ENCODE measurements around the gene CTNNA3.

CTNNA3 gene

GRCh38 chr10:66180021-66180420 is 1516.0 kb downstream of the CTNNA3 start:
- Histone ChIP-seq H3K9me3 (ENCODE audit: severe bottlenecking) (no peaks in the 10 kb centered on the region), H3K27me3 (ENCODE audit: insufficient read depth, poor library complexity, severe bottlenecking) (no peaks in the 10 kb centered on the region), H3K4me1 (ENCODE audit: insufficient read depth, poor library complexity, severe bottlenecking) (no peaks in the 10 kb centered on the region), H3K36me3 (ENCODE audit: low read depth) (no peaks in the 10 kb centered on the region), H3K27ac (ENCODE audit: poor library complexity, severe bottlenecking) (no peak overlapping the region), H3K4me3 (ENCODE audit: severe bottlenecking) (no peak overlapping the region)
- TF ChIP-seq CTCF (IDR thresholded peaks at IDR 0.05; ENCODE audit: poor library complexity, severe bottlenecking), result no peak
- DNase-seq (ENCODE audit: low spot score) (no peak), ATAC-seq (ENCODE audit: low read depth) (no peak)

- H3K27ac ChIP-seq (ENCODE audit: poor library complexity, severe bottlenecking), result no peak overlapping the region
- no peak for DNase-seq (ENCODE audit: low spot score)
- no peak overlapping the region for H3K4me3 ChIP-seq (ENCODE audit: severe bottlenecking)
- ATAC-seq (ENCODE audit: low read depth), result no peak
- no peaks in the 10 kb centered on the region for H3K27me3 ChIP-seq (ENCODE audit: insufficient read depth, poor library complexity, severe bottlenecking)
- no peaks in the 10 kb centered on the region for H3K36me3 ChIP-seq (ENCODE audit: low read depth)
- TF ChIP-seq CTCF (IDR thresholded peaks at IDR 0.05; ENCODE audit: poor library complexity, severe bottlenecking), result no peak
- H3K9me3 ChIP-seq (ENCODE audit: severe bottlenecking), result no peaks in the 10 kb centered on the region
- H3K4me1 ChIP-seq (ENCODE audit: insufficient read depth, poor library complexity, severe bottlenecking), result no peaks in the 10 kb centered on the region
Observed at GRCh38 chr10:66176772-66177171, 1519.2 kb downstream of the CTNNA3 start.

GRCh38 chr10:66167816-66168215 is 1528.2 kb downstream of the CTNNA3 start:
- Histone ChIP-seq H3K4me3 (ENCODE audit: severe bottlenecking) (no peak overlapping the region), H3K36me3 (ENCODE audit: low read depth) (no peaks in the 10 kb centered on the region), H3K4me1 (ENCODE audit: insufficient read depth, poor library complexity, severe bottlenecking) (no peaks in the 10 kb centered on the region), H3K27ac (ENCODE audit: poor library complexity, severe bottlenecking) (no peak overlapping the region), H3K27me3 (ENCODE audit: insufficient read depth, poor library complexity, severe bottlenecking) (no peaks in the 10 kb centered on the region), H3K9me3 (ENCODE audit: severe bottlenecking) (no peaks in the 10 kb centered on the region)
- no peak for DNase-seq (ENCODE audit: low spot score)
- no peak for TF ChIP-seq CTCF (IDR thresholded peaks at IDR 0.05; ENCODE audit: poor library complexity, severe bottlenecking)
- no peak; the same call in 2 of the 3 replicates for ATAC-seq (ENCODE audit: low read depth)

- H3K27me3 ChIP-seq (ENCODE audit: insufficient read depth, poor library complexity, severe bottlenecking), result no peaks in the 10 kb centered on the region
- no peak; the same call in 2 of the 3 replicates for ATAC-seq (ENCODE audit: low read depth)
- no peaks in the 10 kb centered on the region for H3K4me1 ChIP-seq (ENCODE audit: insufficient read depth, poor library complexity, severe bottlenecking)
- H3K36me3 ChIP-seq (ENCODE audit: low read depth), result no peaks in the 10 kb centered on the region
- no peak overlapping the region for H3K27ac ChIP-seq (ENCODE audit: poor library complexity, severe bottlenecking)
- no peak for TF ChIP-seq CTCF (IDR thresholded peaks at IDR 0.05; ENCODE audit: poor library complexity, severe bottlenecking)
- H3K4me3 ChIP-seq (ENCODE audit: severe bottlenecking), result no peak overlapping the region
- no peaks in the 10 kb centered on the region for H3K9me3 ChIP-seq (ENCODE audit: severe bottlenecking)
- DNase-seq (ENCODE audit: low spot score), result peak; percentile 59
Observed at GRCh38 chr10:66162560-66163143, 1533.3 kb downstream of the CTNNA3 start.

GRCh38 chr10:66151346-66151745 is 1544.6 kb downstream of the CTNNA3 start:
- Histone ChIP-seq H3K9me3 (ENCODE audit: severe bottlenecking) (no peaks in the 10 kb centered on the region), H3K4me1 (ENCODE audit: insufficient read depth, poor library complexity, severe bottlenecking) (no peaks in the 10 kb centered on the region), H3K36me3 (ENCODE audit: low read depth) (no peaks in the 10 kb centered on the region), H3K27ac (ENCODE audit: poor library complexity, severe bottlenecking) (no peak overlapping the region), H3K4me3 (ENCODE audit: severe bottlenecking) (no peak overlapping the region), H3K27me3 (ENCODE audit: insufficient read depth, poor library complexity, severe bottlenecking) (no peaks in the 10 kb centered on the region)
- ATAC-seq (ENCODE audit: low read depth) (no peak), DNase-seq (ENCODE audit: low spot score) (no peak)
- TF ChIP-seq CTCF (IDR thresholded peaks at IDR 0.05; ENCODE audit: poor library complexity, severe bottlenecking), result no peak
